Endodermal cell (in vitro differentiated cells): ENCODE results near the gene ADGRL4. TPM values are rescaled to one million over a fixed set of nuclear protein-coding genes. Genes with fewer than 3 reads are reported as not detected.

ENCODE experiments used
- DNase-seq: peaks from one replicate; pipeline ENCODE4 v3.0.0-alpha.2; 2017
- H3K27ac ChIP-seq: 2 replicates; pipeline ENCODE4 v1.5.1; 2013; ENCODE audit warnings: mild to moderate bottlenecking, low read depth, low read length, moderate library complexity
- H3K27me3 ChIP-seq: 2 replicates; pipeline ENCODE4 v1.6.1; 2013; ENCODE audit warnings: mild to moderate bottlenecking, low read length, moderate library complexity; ENCODE audit not compliant: insufficient read depth, control insufficient read depth, poor library complexity, severe bottlenecking
- H3K36me3 ChIP-seq: 2 replicates; pipeline ENCODE4 v1.7.0; 2013; ENCODE audit warnings: mild to moderate bottlenecking, low read length, moderate library complexity; ENCODE audit not compliant: control insufficient read depth, insufficient read depth
- H3K4me1 ChIP-seq: one replicate; pipeline ENCODE4 v1.7.0; 2013; ENCODE audit warnings: low read length; ENCODE audit not compliant: control insufficient read depth, insufficient read depth
- H3K4me3 ChIP-seq: 2 replicates; pipeline ENCODE4 v1.5.1; 2013; ENCODE audit warnings: mild to moderate bottlenecking, low read length, moderate library complexity
- H3K9ac ChIP-seq: 2 replicates; pipeline ENCODE4 v1.6.1; 2013; ENCODE audit warnings: mild to moderate bottlenecking, low read length, moderate library complexity; ENCODE audit not compliant: poor library complexity, severe bottlenecking; ENCODE audit errors: extremely low read depth
- H3K9me3 ChIP-seq: 2 replicates; pipeline ENCODE4 v1.6.1; 2013; ENCODE audit warnings: mild to moderate bottlenecking, low read length, moderate library complexity; ENCODE audit not compliant: control insufficient read depth
- H3K27ac Mint-ChIP-seq: 2 replicates; pipeline ENCODE4 v1.8.0; 2020; ENCODE audit warnings: mixed read lengths
- H3K27me3 Mint-ChIP-seq: 2 replicates; pipeline ENCODE4 v1.8.0; 2021; ENCODE audit warnings: mild to moderate bottlenecking, mixed read lengths; ENCODE audit not compliant: insufficient read depth
- H3K36me3 Mint-ChIP-seq: 2 replicates; pipeline ENCODE4 v1.8.0; 2020; ENCODE audit warnings: low read depth, mixed read lengths
- H3K4me1 Mint-ChIP-seq: 2 replicates; pipeline ENCODE4 v1.8.0; 2020; ENCODE audit warnings: mixed read lengths
- H3K4me3 Mint-ChIP-seq: 2 replicates; pipeline ENCODE4 v1.8.0; 2020; ENCODE audit warnings: mild to moderate bottlenecking, moderate library complexity, mixed read lengths
- H3K9me3 Mint-ChIP-seq: 2 replicates; pipeline ENCODE4 v1.8.0; 2020; ENCODE audit warnings: mild to moderate bottlenecking, mixed read lengths
- CTCF ChIP-seq: fragments of 200-600 bp; sonication (generic); conservative IDR thresholded peaks from 2 replicates; pipeline ENCODE4 v1.5.0; 2021; ENCODE audit warnings: antibody characterized with exemption, mild to moderate bottlenecking
- WGBS, 2 experiments: methylation state at CpG; one replicate each; pipeline versions ENCODE4 v1.1.5 to v1.1.7; 2013; ENCODE audit warnings: missing lambda C conversion rate in 2 of 2, mixed read lengths in 1 of 2; ENCODE audit not compliant: insufficient coverage in 1 of 2, insufficient read length in 1 of 2; 5-methylcytosine and 5-hydroxymethylcytosine counted together
- total RNA-seq, 2 donors: library from RNA; stranded (reverse); fragmentation: NEBNext Ultra II Directional in 1 of 2; extraction: Animal tissue kit (Norgen Biotek cat#: 25700) in 1 of 2; gene quantifications; 2 replicates in 1 of 2; 3 replicates in 1 of 2; pipeline ENCODE4 v1.2.1, GENCODE V29; 2021

Gene ADGRL4
- total RNA-seq, 2 donors from 2014 or later, result 0.44 TPM

GRCh38 chr1:78919150-78919549 lies 87.4 kb downstream of the ADGRL4 start:
- H3K36me3 ChIP-seq, result no peaks in the 10 kb centered on the region
- H3K4me3 Mint-ChIP-seq, result no peak overlapping the region
- H3K9me3 ChIP-seq, result no peaks in the 10 kb centered on the region
- no peaks in the 10 kb centered on the region for H3K27me3 Mint-ChIP-seq
- no peaks in the 10 kb centered on the region for H3K36me3 Mint-ChIP-seq
- H3K9ac ChIP-seq, result no peak overlapping the region
- DNase-seq, result peak; percentile 50
- H3K27ac Mint-ChIP-seq, result no peak overlapping the region
- peaks cover 1% of the 10 kb centered on the region for H3K4me1 Mint-ChIP-seq
- TF ChIP-seq CTCF, result no peak
- H3K4me3 ChIP-seq, result no peak overlapping the region
- 76 to 86% methylated on average over 2 to 3 of the region's 3 CpGs for WGBS, 2 experiments
- H3K9me3 Mint-ChIP-seq, result no peaks in the 10 kb centered on the region
- no peaks in the 10 kb centered on the region for H3K27me3 ChIP-seq
- H3K27ac ChIP-seq, result no peak overlapping the region
- peaks cover 5% of the 10 kb centered on the region for H3K4me1 ChIP-seq

- Histone ChIP-seq H3K36me3 (no peaks in the 10 kb centered on the region), H3K4me3 (no peak overlapping the region), H3K9me3 (no peaks in the 10 kb centered on the region), H3K9ac (no peak overlapping the region), H3K27ac (no peak overlapping the region), H3K4me1 (peaks cover 4% of the 10 kb centered on the region), H3K27me3 (no peaks in the 10 kb centered on the region)
- Mint-ChIP-seq H3K4me3 (no peak overlapping the region), H3K27ac (no peak overlapping the region), H3K27me3 (no peaks in the 10 kb centered on the region), H3K4me1 (peaks cover 1% of the 10 kb centered on the region), H3K9me3 (no peaks in the 10 kb centered on the region), H3K36me3 (no peaks in the 10 kb centered on the region)
- no peak for TF ChIP-seq CTCF
- 92 to 100% methylated on average over 1 to 2 of the region's 2 CpGs for WGBS, 2 experiments
- DNase-seq, result no peak
Observed at GRCh38 chr1:78918157-78918556, 88.4 kb downstream of the ADGRL4 start.

- Histone ChIP-seq H3K27me3 (no peaks in the 10 kb centered on the region), H3K4me3 (no peak overlapping the region), H3K9ac (no peak overlapping the region), H3K9me3 (no peaks in the 10 kb centered on the region), H3K27ac (no peak overlapping the region), H3K36me3 (no peaks in the 10 kb centered on the region), H3K4me1 (no peaks in the 10 kb centered on the region)
- Mint-ChIP-seq H3K27me3 (no peaks in the 10 kb centered on the region), H3K9me3 (no peaks in the 10 kb centered on the region), H3K4me1 (no peaks in the 10 kb centered on the region), H3K4me3 (no peak overlapping the region), H3K27ac (no peak overlapping the region), H3K36me3 (no peaks in the 10 kb centered on the region)
- 93 to 95% methylated on average over 2 to 3 of the region's 3 CpGs for WGBS, 2 experiments
- no peak for TF ChIP-seq CTCF
- DNase-seq, result no peak
Observed at GRCh38 chr1:78916986-78917385, 89.5 kb downstream of the ADGRL4 start.
